ENCODE measurements around the gene KRTAP9-1.

- no peak for TF ChIP-seq POLR2A (IDR thresholded peaks at IDR 0.05)
- TF ChIP-seq, protein P1, sequence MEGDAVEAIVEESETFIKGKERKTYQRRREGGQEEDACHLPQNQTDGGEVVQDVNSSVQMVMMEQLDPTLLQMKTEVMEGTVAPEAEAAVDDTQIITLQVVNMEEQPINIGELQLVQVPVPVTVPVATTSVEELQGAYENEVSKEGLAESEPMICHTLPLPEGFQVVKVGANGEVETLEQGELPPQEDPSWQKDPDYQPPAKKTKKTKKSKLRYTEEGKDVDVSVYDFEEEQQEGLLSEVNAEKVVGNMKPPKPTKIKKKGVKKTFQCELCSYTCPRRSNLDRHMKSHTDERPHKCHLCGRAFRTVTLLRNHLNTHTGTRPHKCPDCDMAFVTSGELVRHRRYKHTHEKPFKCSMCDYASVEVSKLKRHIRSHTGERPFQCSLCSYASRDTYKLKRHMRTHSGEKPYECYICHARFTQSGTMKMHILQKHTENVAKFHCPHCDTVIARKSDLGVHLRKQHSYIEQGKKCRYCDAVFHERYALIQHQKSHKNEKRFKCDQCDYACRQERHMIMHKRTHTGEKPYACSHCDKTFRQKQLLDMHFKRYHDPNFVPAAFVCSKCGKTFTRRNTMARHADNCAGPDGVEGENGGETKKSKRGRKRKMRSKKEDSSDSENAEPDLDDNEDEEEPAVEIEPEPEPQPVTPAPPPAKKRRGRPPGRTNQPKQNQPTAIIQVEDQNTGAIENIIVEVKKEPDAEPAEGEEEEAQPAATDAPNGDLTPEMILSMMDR (IDR thresholded peaks at IDR 0.05): no peak
Measured at GRCh38 chr17:41147531-41148204, 42.0 kb upstream of the KRTAP9-1 start.
